Thymus (tissue), 14 donors: Measurements from ENCODE around the gene DNMT1. TPM values are rescaled to one million over a fixed set of nuclear protein-coding genes. Genes with fewer than 3 reads are reported as not detected.
"Not testable (repeated sequence)": the region's sequence is repeated elsewhere in the genome, so short reads cannot be mapped to it uniquely, and the experiment has no call there.

Experiments used
- DNase-seq, 9 donors: peaks; one replicate each; pipeline ENCODE4 v3.0.0-alpha.2; 2013; ENCODE audit warnings: low spot score in 9 of 9, low read depth in 6 of 9, missing footprints in 1 of 9
- H3K27ac ChIP-seq, 2 donors: one replicate each; pipeline ENCODE4 v1.5.1; 2013; ENCODE audit warnings: control low read depth in 1 of 2, low read depth in 1 of 2, low read length in 1 of 2, mild to moderate bottlenecking in 1 of 2, moderate library complexity in 1 of 2
- H3K27me3 ChIP-seq, 2 donors: one replicate each; pipeline ENCODE4 v1.5.1; 2013; ENCODE audit warnings: low read length in 1 of 2; ENCODE audit not compliant: control insufficient read depth in 2 of 2, insufficient read depth in 1 of 2
- H3K36me3 ChIP-seq, 2 donors: one replicate each; pipeline ENCODE4 v1.5.1; 2013; ENCODE audit warnings: low read length in 1 of 2, mild to moderate bottlenecking in 1 of 2, moderate library complexity in 1 of 2; ENCODE audit not compliant: control insufficient read depth in 2 of 2, insufficient read depth in 2 of 2
- H3K4me1 ChIP-seq, 2 donors: one replicate each; pipeline ENCODE4 v1.5.1; 2013; ENCODE audit warnings: low read length in 2 of 2; ENCODE audit not compliant: control insufficient read depth in 2 of 2, insufficient read depth in 2 of 2
- H3K4me3 ChIP-seq, 2 donors: one replicate each; pipeline ENCODE4 v1.5.1; 2013; ENCODE audit warnings: low read length in 2 of 2, control low read depth in 1 of 2, mild to moderate bottlenecking in 1 of 2
- H3K9me3 ChIP-seq, 2 donors: one replicate each; pipeline ENCODE4 v1.5.1; 2013; ENCODE audit warnings: low read length in 1 of 2, mild to moderate bottlenecking in 1 of 2; ENCODE audit not compliant: control insufficient read depth in 2 of 2, insufficient read depth in 1 of 2
- WGBS: extraction: QIAGEN DNeasy Blood & Tissue Kit; methylation state at CpG from one replicate; pipeline ENCODE4 v1.1.7; 2013; 5-methylcytosine and 5-hydroxymethylcytosine counted together
- long read RNA-seq, 10 donors: transcript quantifications; one replicate each; lab custom pipeline, GENCODE V29; 2026
- polyA plus RNA-seq: library from polyadenylated mRNA; stranded (reverse); fragments of 200-250 nt; gene quantifications from one replicate; pipeline ENCODE4 v1.2.3, GENCODE V29; 2013
- total RNA-seq: library from RNA; stranded (reverse); fragments of 120-200 nt; gene quantifications from one replicate; pipeline ENCODE4 v1.2.4, GENCODE V29; 2013
- donor health status: healthy.

Gene DNMT1
- total RNA-seq (46.0 TPM), polyA plus RNA-seq (65.0 TPM)
- long read RNA-seq, donor 1: 0 reads
- long read RNA-seq, donor 2, full-length matches to known transcripts: 6 of 58 reads
- long read RNA-seq, donor 2, partial matches to known transcripts: 52 of 58 reads
- long read RNA-seq, donor 2, other reads (novel, unspliced or antisense): 0 of 58 reads
- long read RNA-seq, donor 3, full-length matches to known transcripts: 2 of 12 reads
- long read RNA-seq, donor 3, partial matches to known transcripts: 10 of 12 reads
- long read RNA-seq, donor 3, other reads (novel, unspliced or antisense): 0 of 12 reads
- long read RNA-seq, donor 4, partial matches to known transcripts: 0 of 2 reads
- long read RNA-seq, donor 4, other reads (novel, unspliced or antisense): 0 of 2 reads
- long read RNA-seq, donor 5, partial matches to known transcripts: 19 of 21 reads
- long read RNA-seq, donor 5, other reads (novel, unspliced or antisense): 0 of 21 reads
- long read RNA-seq, donor 6, full-length matches to known transcripts: 3 of 24 reads
- long read RNA-seq, donor 6, partial matches to known transcripts: 21 of 24 reads
- long read RNA-seq, donor 6, other reads (novel, unspliced or antisense): 0 of 24 reads
- long read RNA-seq, donor 7, full-length matches to known transcripts: 2 of 25 reads
- long read RNA-seq, donor 7, partial matches to known transcripts: 23 of 25 reads
- long read RNA-seq, donor 7, other reads (novel, unspliced or antisense): 0 of 25 reads
- long read RNA-seq, donor 8, partial matches to known transcripts: 10 of 10 reads
- long read RNA-seq, donor 8, other reads (novel, unspliced or antisense): 0 of 10 reads
- long read RNA-seq, donor 9, full-length matches to known transcripts: 2 of 13 reads
- long read RNA-seq, donor 9, partial matches to known transcripts: 11 of 13 reads
- long read RNA-seq, donor 9, other reads (novel, unspliced or antisense): 0 of 13 reads
- long read RNA-seq, donor 10, full-length matches to known transcripts: 2 of 14 reads
- long read RNA-seq, donor 10, partial matches to known transcripts: 12 of 14 reads
- long read RNA-seq, donor 10, other reads (novel, unspliced or antisense): 0 of 14 reads

GRCh38 chr19:10194500-10195198 is at the start of gene DNMT1:
Gene DNMT1, minus strand, starts transcription at chr19:10194953. Its CDS starts 54 bp downstream, at chr19:10194899.
- Histone ChIP-seq H3K27me3 (no peaks in the 10 kb centered on the region), H3K4me1 (peaks cover 8 to 23% of the 10 kb centered on the region in 2 donors), H3K27ac (peak within 1 kb of the TSS; percentile 82 to 86), H3K36me3 (peaks cover 16 to 24% of the 10 kb centered on the region in 2 donors), H3K4me3 (peak within 1 kb of the TSS; percentile 79 to 99), H3K9me3 (no peaks in the 10 kb centered on the region)
- peak; percentile 85 to 97 (median 92) for DNase-seq
- WGBS: under 1% methylated on average over 71 of the region's 71 CpGs

GRCh38 chr19:10243606-10244005 is 48.9 kb upstream of the DNMT1 start:
- no peak for DNase-seq
- WGBS: 98% methylated on average over 7 of the region's 7 CpGs
- no peak overlapping the region for H3K4me3 ChIP-seq
- no peaks in the 10 kb centered on the region for H3K27me3 ChIP-seq
- no peaks in the 10 kb centered on the region for H3K9me3 ChIP-seq
- no peak overlapping the region for H3K27ac ChIP-seq
- peaks cover 0 to 6% of the 10 kb centered on the region in 2 donors for H3K4me1 ChIP-seq
- no peaks in the 10 kb centered on the region for H3K36me3 ChIP-seq

GRCh38 chr19:10241826-10242449 is 47.2 kb upstream of the DNMT1 start:
- WGBS: 98% methylated on average over 11 of the region's 11 CpGs
- peaks cover 0 to 12% of the 10 kb centered on the region in 2 donors for H3K4me1 ChIP-seq
- DNase-seq, H3K27me3 ChIP-seq, H3K9me3 ChIP-seq, H3K27ac ChIP-seq, H3K36me3 ChIP-seq, H3K4me3 ChIP-seq: not testable (repeated sequence)

GRCh38 chr19:10238172-10238783 is 43.5 kb upstream of the DNMT1 start:
- 93% methylated on average over 12 of the region's 12 CpGs for WGBS
- Histone ChIP-seq H3K36me3 (no peaks in the 10 kb centered on the region), H3K4me1 (peaks cover 2 to 29% of the 10 kb centered on the region in 2 donors), H3K9me3 (no peaks in the 10 kb centered on the region), H3K27me3 (no peaks in the 10 kb centered on the region), H3K4me3 (no peak overlapping the region), H3K27ac (no peak overlapping the region)
- no peak for DNase-seq

- Histone ChIP-seq H3K9me3 (no peaks in the 10 kb centered on the region), H3K27ac (no peak overlapping the region), H3K4me1 (peaks cover 2 to 26% of the 10 kb centered on the region in 2 donors), H3K27me3 (no peaks in the 10 kb centered on the region), H3K36me3 (no peaks in the 10 kb centered on the region), H3K4me3 (no peak overlapping the region)
- DNase-seq: no peak
- WGBS: 97% methylated on average over 6 of the region's 6 CpGs
These were observed 42.9 kb upstream of the DNMT1 start for GRCh38 chr19:10237702-10238101.

GRCh38 chr19:10235409-10235808 is 40.7 kb upstream of the DNMT1 start:
- H3K9me3 ChIP-seq, H3K4me3 ChIP-seq, DNase-seq, H3K27ac ChIP-seq, H3K27me3 ChIP-seq, H3K36me3 ChIP-seq: not testable (repeated sequence)
- H3K4me1 ChIP-seq: peaks cover 4 to 32% of the 10 kb centered on the region in 2 donors
- 98% methylated on average over 7 of the region's 7 CpGs for WGBS

- H3K27me3 ChIP-seq: peaks cover 3 to 12% of the 10 kb centered on the region in 2 donors
- H3K9me3 ChIP-seq: no peaks in the 10 kb centered on the region
- 90% methylated on average over 4 of the region's 4 CpGs for WGBS
- H3K36me3 ChIP-seq: no peaks in the 10 kb centered on the region
- H3K4me3 ChIP-seq: no peak overlapping the region
- H3K4me1 ChIP-seq: peaks cover 6 to 36% of the 10 kb centered on the region in 2 donors
- DNase-seq: no peak
- H3K27ac ChIP-seq: no peak overlapping the region
These were observed 40.2 kb upstream of the DNMT1 start for GRCh38 chr19:10235003-10235402.

GRCh38 chr19:10233946-10234345 is 39.2 kb upstream of the DNMT1 start:
- Histone ChIP-seq H3K4me1 (peaks cover 6 to 43% of the 10 kb centered on the region in 2 donors), H3K27ac (no peak overlapping the region), H3K9me3 (no peaks in the 10 kb centered on the region), H3K36me3 (no peaks in the 10 kb centered on the region), H3K4me3 (no peak overlapping the region), H3K27me3 (peaks cover 3 to 18% of the 10 kb centered on the region in 2 donors)
- 94% methylated on average over 4 of the region's 4 CpGs for WGBS
- no peak for DNase-seq
